ENCODE data around the gene AIMP2. TPM values are rescaled to one million over a fixed set of nuclear protein-coding genes. Genes with fewer than 3 reads are reported as not detected.

Gene AIMP2
- total RNA-seq, 1 experiment from 2014 or later, result 61.8 TPM

DNA sequence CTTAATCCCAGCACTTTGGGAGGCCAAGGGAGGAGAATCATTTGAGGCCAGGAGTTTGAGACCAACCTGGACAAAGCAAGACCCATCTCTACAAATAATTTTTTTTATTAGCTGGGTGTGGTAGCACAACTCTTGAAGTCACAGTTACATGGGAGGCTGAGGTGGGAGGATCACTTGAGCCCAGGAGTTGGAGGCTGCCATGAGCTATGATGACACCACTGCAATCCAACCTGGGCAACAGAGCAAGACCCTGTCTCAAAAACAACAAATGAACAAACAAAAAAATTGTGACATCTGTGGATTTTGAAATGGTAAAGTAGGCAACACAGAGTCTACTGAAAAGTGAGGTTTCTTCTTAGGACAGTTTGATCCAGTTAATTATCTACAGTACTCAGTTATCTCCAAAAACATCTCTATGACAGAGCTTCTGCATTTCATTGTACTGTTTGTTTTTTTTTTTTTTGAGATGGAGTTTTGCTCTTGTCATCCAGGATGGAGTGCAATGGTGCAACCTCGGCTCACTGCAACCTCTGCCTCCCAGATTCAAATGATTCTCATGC, 18.8 kb downstream of the AIMP2 start:
- BruUV-seq (replicated peaks), result no TSS peak
- Histone ChIP-seq H3K9me3 (ENCODE audit: control insufficient read depth in 1 of 2, insufficient read depth in 1 of 2, low read depth in 1 of 2, low read length in 2 of 2) (no peaks in the 10 kb centered on the region), H3K4me1 (ENCODE audit: control insufficient read depth in 1 of 2, insufficient read depth in 2 of 2, low read length in 2 of 2) (peaks cover 0 to 11% of the 10 kb centered on the region in 2 experiments; a peak in 2 of 4 replicates), H4K20me1 (ENCODE audit: insufficient read depth) (no peaks in the 10 kb centered on the region), H3K79me2 (ENCODE audit: insufficient read depth, low read length) (peaks cover 25% of the 10 kb centered on the region), H3K4me3 (replicated peaks in 1 of 2; ENCODE audit: low read depth in 1 of 2, low read length in 2 of 2) (no peak overlapping the region), H2AFZ (ENCODE audit: low read depth, low read length, poor library complexity, severe bottlenecking) (no peak overlapping the region), H3K9me2 (ENCODE audit: insufficient read depth) (no peaks in the 10 kb centered on the region), H3K4me2 (ENCODE audit: low read length) (no peak overlapping the region), H3K36me3 (ENCODE audit: control insufficient read depth in 1 of 2, insufficient read depth in 2 of 2, low read length in 2 of 2) (peaks cover 33 to 55% of the 10 kb centered on the region in 2 experiments), H3K27ac (ENCODE audit: low read depth, low read length) (no peak overlapping the region), H3K9ac (ENCODE audit: low read length) (no peak overlapping the region), H3K27me3 (ENCODE audit: insufficient read depth, low read length) (no peaks in the 10 kb centered on the region)
- ChIA-PET POLR2A (no interaction called here), RAD21 (ENCODE audit: low non-redundant PET in 1 of 2, low total read pairs in 2 of 2, uncharacterized antibody in 2 of 2, unreplicated experiment in 2 of 2) (interaction anchor here in 1 of 2 experiments (0.7 kb wide), 1 partner anchor 12 kb away, joined by 3 read pairs; no protein-coding TSS in a partner anchor), CTCF (interaction anchor here (0.7 to 1.0 kb wide), 2 partner anchors 30 to 322 kb away, joined by 3 read pairs; no protein-coding TSS in a partner anchor)
- TF ChIP-seq POLR2AphosphoS5 (IDR thresholded peaks at IDR 0.05; ENCODE audit: low read depth, low read length), result no peak
- no peak for ATAC-seq
- DNase-seq (ENCODE audit: low read depth, low spot score), result no peak
- intact Hi-C loops (cut with micrococcal nuclease), result no loop called here

DNA sequence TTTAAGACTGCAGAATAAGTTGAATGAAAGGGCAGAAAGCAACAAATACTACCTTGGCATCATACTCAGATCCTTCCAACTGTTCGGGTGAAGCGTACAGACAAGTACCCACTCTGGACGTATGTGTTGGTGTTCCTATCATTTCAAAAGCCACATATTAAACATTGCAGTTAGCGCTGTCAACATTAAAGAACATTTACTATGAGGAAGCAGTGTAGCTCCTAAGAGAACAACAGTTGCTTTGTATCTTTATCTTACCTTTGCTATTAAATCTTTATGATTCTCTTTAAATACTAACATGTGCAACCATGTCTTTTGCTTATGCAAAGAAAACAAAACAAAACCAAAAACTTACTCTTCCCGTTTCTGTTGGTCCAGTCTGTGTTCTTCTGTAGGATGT, 19.5 kb downstream of the AIMP2 start:
- Histone ChIP-seq H3K9me3 (ENCODE audit: control insufficient read depth in 1 of 2, insufficient read depth in 1 of 2, low read depth in 1 of 2, low read length in 2 of 2) (no peaks in the 10 kb centered on the region), H3K4me3 (replicated peaks in 1 of 2; ENCODE audit: low read depth in 1 of 2, low read length in 2 of 2) (no peak overlapping the region), H3K36me3 (ENCODE audit: control insufficient read depth in 1 of 2, insufficient read depth in 2 of 2, low read length in 2 of 2) (peaks cover 29 to 52% of the 10 kb centered on the region in 2 experiments), H4K20me1 (ENCODE audit: insufficient read depth) (no peaks in the 10 kb centered on the region), H2AFZ (ENCODE audit: low read depth, low read length, poor library complexity, severe bottlenecking) (no peak overlapping the region), H3K27me3 (ENCODE audit: insufficient read depth, low read length) (no peaks in the 10 kb centered on the region), H3K4me1 (ENCODE audit: control insufficient read depth in 1 of 2, insufficient read depth in 2 of 2, low read length in 2 of 2) (peaks cover 0 to 11% of the 10 kb centered on the region in 2 experiments; a peak in 2 of 4 replicates), H3K9ac (ENCODE audit: low read length) (no peak overlapping the region), H3K27ac (ENCODE audit: low read depth, low read length) (no peak overlapping the region), H3K79me2 (ENCODE audit: insufficient read depth, low read length) (peaks cover 23% of the 10 kb centered on the region), H3K4me2 (ENCODE audit: low read length) (no peak overlapping the region), H3K9me2 (ENCODE audit: insufficient read depth) (no peaks in the 10 kb centered on the region)
- POLR2A ChIA-PET, result no interaction called here
- CTCF ChIA-PET, result interaction anchor here (1.0 kb wide), 1 partner anchor 321 kb away, joined by 3 read pairs; no protein-coding TSS in a partner anchor
- TF ChIP-seq SRF (IDR thresholded peaks at IDR 0.05; ENCODE audit: low read depth) (no peak), EZH2phosphoT487 (IDR thresholded peaks at IDR 0.05; ENCODE audit: borderline replicate concordance) (no peak), CBX3 (IDR thresholded peaks at IDR 0.05; ENCODE audit: low read depth) (no peak), SIN3A (IDR thresholded peaks at IDR 0.05; ENCODE audit: low read depth) (no peak), ZNF274 (IDR thresholded peaks at IDR 0.05; ENCODE audit: low read depth, low read length) (no peak), POLR2AphosphoS5 (IDR thresholded peaks at IDR 0.05; ENCODE audit: low read depth, low read length) (no peak), YY1 (IDR thresholded peaks at IDR 0.05; ENCODE audit: extremely low read depth, insufficient replicate concordance, low read depth, low read length) (no peak), RAD21 (IDR thresholded peaks at IDR 0.05; ENCODE audit: low read depth) (no peak), ELF1 (IDR thresholded peaks at IDR 0.05; ENCODE audit: borderline replicate concordance, low read depth) (no peak), POLR2A (IDR thresholded peaks at IDR 0.05; ENCODE audit: borderline replicate concordance, extremely low read depth, insufficient read depth, insufficient read length) (no peak), EZH2 (IDR thresholded peaks at IDR 0.05) (no peak), CEBPB (IDR thresholded peaks at IDR 0.05; ENCODE audit: low read depth) (no peak), ZFX (IDR thresholded peaks at IDR 0.05) (no peak), FOSL1 (IDR thresholded peaks at IDR 0.05; ENCODE audit: low read depth) (no peak), ATF3 (IDR thresholded peaks at IDR 0.05) (no peak), SP1 (IDR thresholded peaks at IDR 0.05; ENCODE audit: low read depth) (no peak), CTCF (IDR thresholded peaks at IDR 0.05 in 2 of 3, conservative IDR thresholded peaks at IDR 0.05 in 1 of 3; ENCODE audit: borderline replicate concordance in 1 of 3, insufficient read depth in 1 of 3, low read depth in 2 of 3, low read length in 2 of 3) (no peak), TCF7L2 (IDR thresholded peaks at IDR 0.05; ENCODE audit: borderline replicate concordance, extremely low read depth, insufficient read depth, insufficient read length) (no peak)
- TF ChIP-seq, protein P1, sequence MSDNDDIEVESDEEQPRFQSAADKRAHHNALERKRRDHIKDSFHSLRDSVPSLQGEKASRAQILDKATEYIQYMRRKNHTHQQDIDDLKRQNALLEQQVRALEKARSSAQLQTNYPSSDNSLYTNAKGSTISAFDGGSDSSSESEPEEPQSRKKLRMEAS (IDR thresholded peaks at IDR 0.05), result no peak
- intact Hi-C loops (cut with micrococcal nuclease), result no loop called here
- BruUV-seq (replicated peaks), result no TSS peak
- RAD21 ChIA-PET (ENCODE audit: low non-redundant PET in 1 of 2, low total read pairs in 2 of 2, uncharacterized antibody in 2 of 2, unreplicated experiment in 2 of 2), result no interaction called here
- no peak for DNase-seq (ENCODE audit: low read depth, low spot score)
- no peak for ATAC-seq
